NCI-H2196 treated with DMSO at 0.1 percent for 48 hours (cell line): ENCODE measurements around the gene KIRREL3.

Source experiments
- DNase-seq: peaks from one replicate; lab custom pipeline; 2025; ENCODE audit not compliant: unreplicated experiment; lab: John Stamatoyannopoulos, UW

Gene KIRREL3

DNA sequence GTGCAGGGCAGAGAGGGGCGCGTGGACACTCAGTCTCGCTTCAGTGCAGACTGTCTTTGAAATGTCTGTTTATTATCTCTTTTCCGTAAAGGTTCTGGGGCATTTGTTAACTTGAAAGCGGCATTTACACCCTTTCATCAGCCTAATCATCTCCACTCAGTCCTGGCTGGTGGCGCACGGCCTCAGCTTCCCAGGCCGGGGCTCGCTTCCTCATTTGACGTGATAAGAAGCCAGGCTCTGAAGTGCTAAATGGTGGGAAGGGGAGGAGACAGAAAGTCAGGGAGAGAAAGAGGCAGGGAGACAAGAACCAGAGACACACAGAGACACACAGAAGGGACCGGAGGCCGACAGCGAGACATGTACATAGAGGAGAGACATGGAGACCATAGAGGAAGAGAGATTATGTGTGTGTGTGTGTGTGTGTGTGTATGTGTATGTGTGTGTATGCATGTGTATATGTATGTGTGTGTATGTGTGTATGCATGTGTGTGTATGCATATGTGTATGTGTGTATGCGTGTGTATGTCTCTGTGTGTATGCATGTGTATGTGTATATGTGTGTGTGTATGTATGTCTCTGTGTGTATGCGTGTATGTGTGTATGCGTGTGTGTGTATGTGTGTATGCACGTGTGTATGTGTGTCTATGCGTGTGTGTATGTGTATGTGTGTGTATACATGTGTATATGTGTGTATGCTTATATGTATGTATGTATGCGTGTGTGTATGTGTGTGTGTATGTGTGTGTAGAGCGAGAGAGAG lies 543.6 kb downstream of the KIRREL3 start:
- DNase-seq: no peak

DNA sequence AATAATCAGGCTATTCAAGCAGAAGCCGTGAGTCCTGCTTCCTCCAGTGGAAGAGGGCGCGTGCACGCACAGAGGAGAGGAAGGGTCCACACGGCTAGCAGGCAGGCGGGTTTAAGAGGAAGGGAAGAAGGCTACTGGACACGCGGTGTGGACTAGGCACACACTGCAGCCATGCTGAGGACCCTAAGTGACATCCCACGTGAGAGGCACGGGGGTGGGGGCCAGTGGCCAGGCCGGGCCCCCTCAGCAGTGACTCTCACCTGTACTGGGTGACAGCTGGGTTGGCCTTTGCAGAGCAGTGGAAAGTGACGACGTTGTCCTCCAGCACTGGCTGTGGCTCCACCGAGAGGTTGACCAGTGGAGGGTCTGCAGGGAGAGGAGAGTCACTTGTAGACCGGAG lies 544.5 kb downstream of the KIRREL3 start:
- no peak for DNase-seq

DNA sequence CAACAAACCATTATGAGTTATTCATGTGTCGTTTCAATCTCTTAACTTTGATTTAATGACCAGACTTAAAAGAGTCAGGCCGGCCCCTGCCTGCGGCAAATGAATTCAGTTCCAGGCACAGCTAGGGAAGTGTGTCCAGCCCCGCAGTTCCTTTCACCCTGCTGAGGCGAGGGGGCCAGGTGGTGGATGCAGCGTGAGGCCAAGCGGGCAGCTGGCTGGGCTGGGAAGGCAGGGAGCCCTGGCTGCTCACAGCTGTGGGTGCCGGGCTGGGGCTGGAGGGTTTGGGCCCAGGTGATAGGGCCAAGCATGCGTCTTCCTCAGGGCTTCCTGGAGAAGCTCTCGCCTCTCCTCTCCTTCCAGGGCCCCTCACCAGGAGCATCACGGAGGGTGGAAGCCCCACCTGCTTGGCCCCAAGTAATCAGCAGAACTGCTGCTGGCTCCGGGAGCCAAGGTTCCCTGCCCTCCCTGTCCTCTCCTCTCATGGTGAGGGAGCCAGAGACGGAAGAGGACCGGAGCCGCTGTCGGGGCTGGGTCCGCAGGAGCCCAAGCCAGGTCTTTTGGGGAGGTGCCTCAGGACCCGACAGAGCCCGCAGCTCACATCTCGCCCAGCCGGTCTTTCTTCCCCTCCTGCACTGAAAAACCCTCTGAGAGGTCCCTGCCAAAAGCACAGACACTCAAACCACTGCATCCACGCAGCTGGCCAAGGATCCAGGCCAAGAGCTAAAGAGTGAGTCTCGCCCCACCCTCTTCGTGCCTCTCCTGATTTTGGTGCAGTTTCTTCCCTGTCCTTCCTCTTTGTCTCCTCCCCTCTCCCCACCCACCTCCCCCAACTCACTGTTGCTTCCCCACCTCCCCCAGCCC lies 548.1 kb downstream of the KIRREL3 start:
- DNase-seq: no peak

DNA sequence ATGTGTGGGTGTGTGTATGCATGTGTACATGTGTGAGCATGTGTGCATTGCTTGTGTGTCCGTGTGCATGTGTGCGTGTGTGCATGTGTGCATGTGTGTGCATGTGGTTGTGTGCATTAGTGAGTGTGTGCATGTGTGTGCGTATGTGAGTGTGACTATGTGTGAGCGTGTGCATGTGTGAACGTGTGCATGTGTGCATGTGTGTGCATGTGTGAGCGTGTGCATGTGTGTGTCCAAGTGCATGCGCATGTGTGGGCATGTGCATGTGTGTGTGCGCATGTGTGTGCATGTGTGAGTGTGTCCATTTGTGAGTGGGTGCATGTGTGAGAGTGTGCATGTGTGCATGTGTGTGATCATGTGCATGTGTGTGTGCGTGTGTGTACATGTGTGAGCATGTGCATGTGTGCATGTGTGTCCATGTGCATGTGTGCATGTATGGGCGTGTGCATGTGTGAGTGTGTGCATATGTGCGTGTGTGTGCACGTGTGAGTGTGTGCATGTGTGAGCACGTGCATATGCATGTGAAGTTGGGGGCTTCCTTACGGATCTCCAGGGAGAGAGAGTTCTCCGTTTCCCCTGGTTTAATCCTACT lies 549.3 kb downstream of the KIRREL3 start:
- no peak for DNase-seq

DNA sequence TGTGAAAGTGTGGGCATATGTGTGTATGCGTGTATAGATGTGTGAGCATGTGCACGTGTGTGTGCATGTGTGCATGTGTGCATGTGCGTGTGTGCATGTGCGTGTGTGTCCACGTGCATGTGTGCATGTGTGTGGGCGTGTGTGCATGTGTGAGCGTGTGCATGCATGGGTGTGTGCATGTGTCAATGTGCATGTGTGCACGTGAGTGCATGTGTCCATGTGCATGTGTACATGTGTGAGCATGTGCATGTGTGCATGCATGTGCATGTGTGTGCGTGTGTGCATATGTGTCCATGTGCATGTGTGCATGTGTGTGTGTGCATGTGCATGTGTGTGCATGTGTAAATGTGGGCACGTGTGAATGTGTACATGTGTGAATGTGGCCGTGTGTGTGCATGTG lies 549.8 kb downstream of the KIRREL3 start:
- no peak for DNase-seq

DNA sequence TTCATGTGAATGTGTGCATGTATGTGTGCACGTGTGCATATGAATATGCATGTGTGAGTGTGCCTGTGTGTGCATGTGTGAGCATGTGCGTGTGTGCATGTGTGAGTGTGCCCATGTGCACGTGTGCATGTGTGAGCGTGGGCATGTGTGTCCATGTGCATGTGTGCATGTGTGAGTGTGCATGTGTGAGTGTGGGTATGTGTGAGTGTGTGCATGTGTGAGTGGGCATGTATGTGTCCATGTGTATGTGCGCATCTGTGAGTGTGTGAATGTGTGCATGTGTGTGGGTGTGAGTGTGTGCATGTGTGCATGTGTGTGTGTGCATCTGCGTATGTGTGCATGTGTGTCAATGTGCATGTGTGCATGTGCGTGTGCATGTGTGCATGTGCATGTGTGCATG lies 550.4 kb downstream of the KIRREL3 start:
- no peak for DNase-seq

DNA sequence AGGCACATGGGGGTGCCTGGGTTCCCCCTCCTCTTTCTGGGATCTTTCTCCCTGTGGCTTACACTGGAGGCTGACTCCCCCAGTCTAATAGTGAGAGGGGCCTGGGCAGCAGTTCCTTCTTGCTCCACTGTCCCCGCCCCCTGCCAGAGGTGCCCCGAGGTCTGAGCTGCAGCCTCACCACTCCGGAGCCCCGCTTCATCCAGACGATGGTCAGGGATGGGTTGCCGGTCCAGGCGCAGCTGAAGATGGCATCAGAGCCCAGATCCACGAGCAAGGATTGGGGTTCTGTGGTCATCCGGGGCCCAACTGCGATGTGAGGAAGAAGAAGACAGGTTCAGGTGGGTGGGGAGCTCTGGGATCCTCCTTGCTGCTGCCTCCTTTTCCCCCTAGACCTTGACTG lies 554.0 kb downstream of the KIRREL3 start:
- no peak for DNase-seq

DNA sequence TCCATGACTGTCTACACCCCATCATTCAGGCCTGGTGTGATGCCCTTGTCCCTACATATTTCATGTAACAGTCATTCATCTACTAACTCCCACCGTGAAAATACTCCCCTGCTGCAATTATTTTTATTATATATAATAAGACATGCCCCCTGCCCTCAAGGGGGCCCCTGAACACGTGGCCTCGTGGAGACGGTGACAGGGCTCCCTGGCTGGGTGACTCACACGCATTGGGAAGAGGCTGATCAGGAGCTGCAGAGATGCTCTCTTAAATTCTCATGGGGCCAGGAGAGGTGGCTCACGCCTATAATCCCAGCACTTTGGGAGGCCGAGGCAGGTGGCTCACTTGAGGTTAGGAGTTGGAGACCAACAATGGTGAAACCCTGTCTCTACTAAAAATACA lies 556.5 kb downstream of the KIRREL3 start:
- no peak for DNase-seq

DNA sequence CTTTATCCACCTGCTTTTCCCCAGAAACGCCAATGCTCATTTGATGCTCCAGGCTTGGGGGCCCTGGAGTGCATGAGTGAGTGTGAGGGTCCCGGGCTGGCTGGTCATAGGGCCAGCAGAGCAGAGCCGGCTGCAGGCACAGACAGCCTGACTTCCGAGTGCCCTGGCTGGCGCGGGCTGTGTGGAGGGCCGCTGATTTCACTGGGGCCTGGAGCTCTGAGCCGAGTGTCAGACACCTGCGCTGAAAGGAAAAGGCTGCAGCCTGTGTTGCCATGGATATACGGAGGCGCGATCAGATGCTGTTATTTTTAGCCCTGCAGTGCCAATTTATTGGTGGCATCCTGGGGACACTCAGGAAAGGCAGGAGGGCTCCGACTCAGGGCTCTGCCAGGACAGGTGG lies 557.5 kb downstream of the KIRREL3 start:
- DNase-seq: no peak

DNA sequence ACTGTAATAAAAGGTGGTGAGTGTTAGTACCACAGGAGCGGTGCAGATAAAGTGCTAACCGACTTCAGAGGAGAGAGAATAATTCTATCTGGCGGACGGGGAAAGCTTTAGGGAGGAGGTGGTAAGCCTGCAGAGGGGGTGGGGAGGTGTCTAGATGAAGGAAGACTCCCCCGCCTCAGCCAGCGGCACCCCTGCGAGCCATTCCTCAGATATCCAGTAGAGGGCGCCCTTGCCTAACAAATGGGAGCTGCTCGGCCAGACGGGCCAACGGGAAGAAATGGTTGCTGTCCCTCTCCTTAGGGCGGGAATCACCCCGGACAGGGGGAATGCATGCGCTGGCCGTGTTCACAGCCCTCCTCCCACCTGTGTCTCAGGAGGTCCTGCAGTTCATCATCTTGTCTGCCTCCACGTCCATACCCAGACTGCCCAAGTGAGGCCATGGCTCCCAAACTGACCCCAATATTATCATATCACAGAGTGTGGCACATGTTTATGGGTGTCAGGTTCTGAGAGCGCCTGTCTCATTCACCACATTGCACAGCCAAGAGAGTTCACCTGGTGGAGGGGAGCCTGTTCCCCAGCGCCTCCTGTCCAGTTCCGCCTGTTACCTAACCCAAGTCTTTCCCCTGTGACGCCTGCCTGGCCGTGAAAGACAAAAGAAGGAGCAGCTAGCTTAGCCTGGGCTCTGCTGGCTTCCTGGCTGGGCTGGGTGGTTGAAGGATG lies 559.6 kb downstream of the KIRREL3 start:
- peak; percentile 76 for DNase-seq

DNA sequence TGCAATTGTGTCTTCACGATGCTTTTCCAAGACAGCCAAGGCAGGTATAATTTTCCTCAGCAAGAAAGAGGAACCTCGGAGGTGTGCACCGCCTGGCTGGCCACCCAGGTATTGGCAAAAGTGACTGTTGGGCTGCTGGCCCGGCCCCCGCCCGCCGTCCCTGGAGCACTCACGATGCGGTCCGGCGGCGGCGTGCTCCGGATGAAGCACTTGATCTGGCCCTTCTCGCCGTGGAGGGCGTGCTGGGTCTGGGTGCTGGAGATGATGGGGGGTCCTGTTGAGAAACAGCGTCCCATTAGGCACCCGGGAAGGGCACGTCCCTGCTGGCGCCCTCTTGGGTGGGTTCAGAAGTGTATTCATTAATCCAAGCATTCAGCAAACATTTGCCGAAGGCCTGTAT lies 560.3 kb downstream of the KIRREL3 start:
- DNase-seq: no peak

DNA sequence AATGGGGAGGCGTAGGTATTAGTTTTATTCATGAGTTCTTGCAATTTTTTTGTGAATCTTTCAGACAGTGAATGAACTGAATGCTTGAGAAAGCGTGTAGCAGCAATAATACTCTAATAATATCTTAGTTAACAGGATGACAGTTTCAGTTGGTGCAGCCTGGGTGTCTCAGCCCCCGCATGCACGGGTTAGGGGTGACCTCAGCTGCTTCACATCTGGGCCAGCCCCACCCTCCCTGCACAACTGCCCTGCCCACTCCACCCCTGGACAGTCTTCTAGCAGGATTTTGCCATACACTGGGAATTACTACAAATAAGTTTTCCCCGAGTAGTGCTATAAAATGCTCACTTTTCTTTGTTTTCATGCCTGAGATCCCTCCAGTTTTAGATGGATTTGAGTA lies 561.9 kb downstream of the KIRREL3 start:
- DNase-seq: no peak

DNA sequence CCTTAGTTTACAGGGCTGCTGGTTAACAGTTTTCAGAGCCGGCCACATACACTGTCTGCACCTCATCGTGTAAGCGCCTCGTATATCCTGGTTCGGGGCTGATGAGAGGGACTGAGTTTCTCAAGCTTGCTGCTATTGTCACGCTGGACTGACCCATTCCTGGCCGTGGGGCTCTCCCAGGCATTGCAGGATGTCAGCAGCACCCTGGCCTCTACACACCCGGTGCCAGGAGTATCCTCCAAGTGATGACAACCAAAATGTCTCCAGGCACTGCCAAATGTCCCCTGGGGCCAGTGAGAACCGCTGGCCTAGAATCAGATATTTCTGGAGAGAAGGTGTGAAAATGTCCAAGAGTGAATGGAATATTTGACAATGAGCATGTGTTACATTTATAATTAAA lies 562.3 kb downstream of the KIRREL3 start:
- no peak for DNase-seq

DNA sequence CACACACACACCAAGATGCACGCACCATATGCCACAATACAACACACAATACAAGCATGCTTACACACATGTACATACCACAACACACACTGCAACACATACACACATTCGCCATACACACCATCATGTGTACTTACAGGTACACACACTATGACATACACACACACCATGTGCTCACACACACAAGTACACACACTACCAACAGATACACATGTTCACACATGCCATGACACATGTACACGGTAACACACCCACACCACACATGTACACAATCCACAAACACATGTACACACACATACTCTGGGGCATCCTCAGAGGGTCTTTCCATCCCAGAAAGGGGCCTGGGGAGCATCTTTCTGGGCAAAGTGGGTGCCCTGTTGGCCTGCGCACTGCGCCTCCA lies 562.8 kb downstream of the KIRREL3 start:
- no peak for DNase-seq

DNA sequence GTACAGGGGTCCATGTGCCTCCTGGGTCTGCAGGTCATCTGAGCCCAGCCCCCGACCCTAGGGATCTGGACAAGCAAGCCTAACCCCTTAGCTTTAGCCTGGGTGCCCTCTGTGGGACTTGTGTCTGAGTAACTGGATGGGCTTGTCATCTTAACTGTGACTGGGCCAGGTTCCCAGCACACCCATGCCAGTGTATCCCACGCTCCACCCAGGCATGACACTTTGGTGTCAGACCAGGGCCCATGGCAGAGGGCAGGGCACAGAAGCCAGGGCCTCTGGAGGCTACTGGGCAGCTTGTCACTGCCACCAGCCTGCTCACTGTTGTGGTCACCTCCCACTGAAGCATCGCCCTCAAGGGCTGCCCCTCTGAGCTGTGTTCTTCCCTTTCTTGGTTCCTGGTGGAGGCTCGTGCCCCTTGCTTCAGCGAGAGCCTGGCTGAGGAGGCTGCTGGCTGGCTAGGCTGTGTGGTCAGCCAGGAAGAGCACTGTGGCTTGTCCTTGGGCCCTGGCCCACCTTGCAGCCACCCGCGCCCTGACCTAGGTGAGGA lies 564.3 kb downstream of the KIRREL3 start:
- DNase-seq: no peak

DNA sequence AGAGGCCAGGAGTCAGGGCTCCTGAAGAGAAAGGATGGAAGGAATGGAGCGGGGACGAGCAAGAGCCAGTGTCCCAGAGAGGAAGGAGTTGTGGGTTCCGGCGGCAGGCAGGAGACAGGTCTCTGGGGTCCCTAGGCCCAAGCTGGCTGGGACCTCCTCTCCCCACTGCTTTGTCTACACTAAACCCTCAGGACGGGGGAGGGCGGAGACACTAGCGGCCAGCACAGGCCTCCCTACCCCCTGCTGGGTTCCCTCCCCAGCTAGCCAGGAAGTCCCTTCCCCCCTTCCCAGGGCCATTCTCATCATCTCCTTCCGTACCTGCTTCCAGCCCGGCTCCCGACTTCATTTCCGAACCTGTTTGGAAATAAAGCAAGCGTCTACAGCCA lies 565.6 kb downstream of the KIRREL3 start:
- no peak for DNase-seq

DNA sequence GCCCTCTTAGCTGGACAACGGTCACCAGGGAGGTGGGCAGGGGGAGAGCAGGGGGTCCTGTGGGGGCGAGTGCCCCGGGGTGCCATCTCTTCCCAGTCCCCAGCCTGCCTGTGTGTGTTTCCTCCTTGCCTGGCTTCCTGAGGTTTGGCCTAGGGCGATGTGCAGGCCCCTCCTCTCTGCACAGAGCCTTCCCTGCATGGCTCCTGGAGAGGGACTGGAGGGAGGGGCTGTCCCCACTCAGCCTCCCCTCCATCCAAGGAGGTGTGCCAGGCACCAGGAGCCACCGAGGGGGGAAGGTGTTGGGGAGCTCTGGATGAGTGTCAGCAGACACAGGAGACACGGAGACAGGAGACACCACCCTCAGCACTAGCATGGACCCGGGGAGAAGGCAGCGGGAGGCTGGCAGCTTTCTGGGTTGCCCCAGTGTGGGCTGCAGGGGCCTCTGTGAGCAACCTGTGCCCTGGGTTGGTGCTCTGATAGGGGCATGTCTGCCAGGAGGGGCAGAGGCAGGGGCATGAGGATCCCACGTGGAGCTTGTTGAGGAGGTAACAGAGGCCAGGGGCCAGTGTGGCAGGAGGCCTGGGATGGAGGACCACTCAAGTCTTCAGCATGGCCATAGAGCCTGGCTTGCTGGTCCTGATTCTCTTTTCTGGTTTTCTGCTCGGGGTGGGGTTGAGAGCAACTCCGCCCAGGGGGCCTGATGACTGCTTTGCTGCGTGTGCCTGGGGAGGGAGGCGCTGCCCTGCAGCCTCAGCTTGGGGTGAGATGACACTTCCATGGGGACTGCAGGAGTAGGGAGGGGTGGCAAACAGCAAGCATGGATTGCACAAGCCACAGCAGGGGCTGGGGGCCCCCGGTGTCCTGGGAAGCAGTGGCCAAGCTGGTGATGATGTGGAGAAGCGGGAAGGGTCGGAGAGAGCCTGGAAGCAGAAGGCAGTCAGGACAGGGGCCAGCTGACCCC lies 566.3 kb downstream of the KIRREL3 start:
- no peak for DNase-seq

DNA sequence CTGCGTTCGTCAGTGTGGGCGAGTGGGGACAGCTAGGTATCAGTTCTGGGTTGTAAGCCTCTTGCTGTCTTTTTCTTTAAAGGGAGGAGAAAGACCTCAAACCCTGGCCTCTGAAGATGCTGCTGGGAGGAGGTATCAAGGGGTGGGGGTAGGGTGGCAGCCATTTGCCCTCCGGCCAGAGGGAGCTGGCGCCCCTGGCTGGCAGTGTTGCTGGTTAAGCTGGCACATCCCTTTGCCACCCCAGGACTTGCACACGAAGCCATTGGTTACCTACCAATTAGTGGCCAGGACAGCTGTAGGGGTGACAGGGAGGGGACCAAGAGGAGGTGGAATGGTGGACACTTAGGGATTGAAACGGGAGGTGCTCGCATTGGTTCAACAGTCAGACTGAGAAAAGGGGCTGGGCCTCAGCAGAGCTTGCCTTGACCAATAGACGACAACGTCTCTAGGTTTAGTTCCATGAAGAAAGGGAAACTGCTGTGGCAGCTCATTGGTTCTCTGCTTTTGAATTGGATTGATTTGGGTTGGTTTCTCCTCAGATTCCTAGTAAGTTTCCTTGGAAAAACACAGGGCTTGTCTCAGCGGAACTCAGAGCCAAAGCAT lies 567.2 kb downstream of the KIRREL3 start:
- no peak for DNase-seq

DNA sequence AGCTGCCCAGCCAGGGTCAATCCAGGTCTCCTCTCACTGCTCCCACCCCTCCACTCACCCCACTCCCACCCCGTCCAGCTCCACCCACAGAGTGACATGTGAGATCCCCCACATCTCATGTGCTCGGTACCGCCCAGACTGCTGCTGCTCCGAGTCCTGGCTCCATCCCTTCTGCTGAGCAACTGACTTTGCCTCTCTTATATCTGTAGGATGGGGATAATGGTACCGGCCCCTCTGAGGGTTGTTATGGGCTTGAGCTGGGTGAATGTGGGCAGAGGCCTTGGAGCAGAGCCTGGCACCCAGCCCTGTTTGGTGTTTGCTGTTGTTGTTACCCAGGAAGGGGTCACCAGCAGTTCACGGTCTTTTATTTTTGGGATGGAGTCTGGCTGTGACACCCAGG lies 568.0 kb downstream of the KIRREL3 start:
- DNase-seq: no peak

DNA sequence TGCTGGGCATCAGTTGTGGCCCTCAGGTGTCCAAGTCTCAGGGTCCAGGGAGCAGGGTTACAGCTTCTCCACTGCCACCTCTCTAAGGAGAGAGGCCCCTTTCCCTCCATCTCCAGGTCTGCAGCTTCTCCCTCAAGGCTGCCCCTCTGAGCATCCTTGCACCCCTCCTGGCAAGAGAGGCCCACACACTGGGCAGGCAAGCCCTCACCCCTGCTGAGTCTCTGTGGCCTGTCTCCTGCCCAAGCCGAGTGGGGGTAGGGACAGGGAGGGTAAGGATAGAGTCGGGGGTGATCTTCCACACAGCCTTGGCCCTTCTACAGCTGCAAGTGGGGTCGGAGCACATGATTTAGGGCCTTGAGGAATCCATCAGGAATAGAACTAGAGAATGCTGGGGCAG lies 568.5 kb downstream of the KIRREL3 start:
- no peak for DNase-seq
